HUES64 (cell line): ENCODE data around the gene FGFR2.
"Not testable (repeated sequence)": the region's sequence is repeated elsewhere in the genome, so short reads cannot be mapped to it uniquely, and the experiment has no call there.

Experiments used
- H3K27ac ChIP-seq: 2 replicates; pipeline ENCODE4 v1.7.0; 2013; ENCODE audit warnings: low read depth, low read length, inconsistent platforms
- H3K27me3 ChIP-seq: 2 replicates; pipeline ENCODE4 v1.6.1; 2013; ENCODE audit warnings: mild to moderate bottlenecking, low read length; ENCODE audit not compliant: insufficient read depth
- H3K36me3 ChIP-seq: 2 replicates; pipeline ENCODE4 v1.6.1; 2013; ENCODE audit warnings: mild to moderate bottlenecking, low read length; ENCODE audit not compliant: insufficient read depth
- H3K4me1 ChIP-seq: 2 replicates; pipeline ENCODE4 v1.6.1; 2013; ENCODE audit warnings: mild to moderate bottlenecking, low read length, moderate library complexity; ENCODE audit not compliant: insufficient read depth
- H3K4me3 ChIP-seq: 2 replicates; pipeline ENCODE4 v1.5.1; 2013; ENCODE audit warnings: mild to moderate bottlenecking, low read length, moderate library complexity
- H3K9ac ChIP-seq: 2 replicates; pipeline ENCODE4 v1.6.1; 2013; ENCODE audit warnings: mild to moderate bottlenecking, low read depth, low read length
- H3K9me3 ChIP-seq: 2 replicates; pipeline ENCODE4 v1.6.1; 2013; ENCODE audit warnings: low read depth, low read length; ENCODE audit not compliant: insufficient read depth
- WGBS: fragments of 150-250, 120-280 bp; methylation state at CpG from one replicate; pipeline ENCODE4 v1.1.7; 2013; ENCODE audit warnings: missing lambda C conversion rate; 5-methylcytosine and 5-hydroxymethylcytosine counted together

FGFR2 gene

DNA sequence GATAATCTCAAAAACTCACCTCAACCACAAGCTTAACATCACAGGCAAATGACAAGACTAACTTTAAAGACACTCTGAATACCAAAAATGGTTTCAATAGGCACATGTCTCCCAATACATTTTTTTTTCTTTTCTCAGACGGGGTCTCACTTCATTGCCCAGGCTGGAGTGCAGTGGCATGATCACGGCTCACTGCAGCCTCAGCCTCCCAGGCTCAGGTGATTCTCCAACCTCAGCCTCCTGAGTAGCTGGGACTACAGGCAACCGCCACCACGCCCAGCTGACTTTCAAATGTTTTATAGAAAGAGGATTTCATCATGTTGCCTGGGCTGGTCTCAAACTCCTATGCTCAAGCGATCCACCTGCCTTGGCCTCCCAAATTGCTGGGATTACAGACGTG is 77.7 kb downstream of the FGFR2 start:
- H3K27me3 ChIP-seq, H3K4me3 ChIP-seq, H3K9me3 ChIP-seq, H3K27ac ChIP-seq, H3K9ac ChIP-seq, H3K4me1 ChIP-seq: not testable (repeated sequence)
- H3K36me3 ChIP-seq, result peaks cover 92% of the 10 kb centered on the region
- WGBS, result 94% methylated on average over 6 of the region's 6 CpGs

DNA sequence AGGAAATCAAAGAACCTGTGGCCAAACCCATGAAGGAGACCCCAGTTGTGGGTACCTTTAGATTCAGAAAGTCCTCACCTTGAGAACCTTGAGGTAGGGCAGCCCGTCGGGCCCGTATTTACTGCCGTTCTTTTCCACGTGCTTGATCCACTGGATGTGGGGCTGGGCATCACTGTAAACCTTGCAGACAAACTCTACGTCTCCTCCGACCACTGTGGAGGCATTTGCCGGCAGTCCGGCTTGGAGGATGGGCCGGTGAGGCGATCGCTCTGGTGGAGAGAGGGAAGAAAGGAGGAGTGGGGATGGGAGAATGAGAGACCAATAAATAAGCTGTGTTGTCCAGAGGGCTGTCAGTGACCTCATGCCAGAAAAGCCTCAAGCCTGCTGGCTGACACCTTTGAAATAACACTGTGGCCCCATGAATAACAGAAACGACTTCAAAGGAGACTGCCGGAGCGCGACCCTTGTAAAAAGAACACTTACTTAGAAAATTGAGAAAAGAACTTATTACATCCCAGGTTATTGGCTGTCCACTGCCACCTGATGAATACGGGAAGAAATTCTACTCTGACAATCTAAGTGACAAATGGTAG is 78.2 kb downstream of the FGFR2 start:
- peaks cover 92% of the 10 kb centered on the region for H3K36me3 ChIP-seq
- H3K4me1 ChIP-seq, result peaks cover 3% of the 10 kb centered on the region; the same call in 1 of the 2 replicates
- H3K9ac ChIP-seq, result no peak overlapping the region
- H3K27ac ChIP-seq, result no peak overlapping the region
- H3K9me3 ChIP-seq, result no peaks in the 10 kb centered on the region
- 89% methylated on average over 16 of the region's 17 CpGs for WGBS
- no peak overlapping the region for H3K4me3 ChIP-seq
- no peaks in the 10 kb centered on the region for H3K27me3 ChIP-seq

DNA sequence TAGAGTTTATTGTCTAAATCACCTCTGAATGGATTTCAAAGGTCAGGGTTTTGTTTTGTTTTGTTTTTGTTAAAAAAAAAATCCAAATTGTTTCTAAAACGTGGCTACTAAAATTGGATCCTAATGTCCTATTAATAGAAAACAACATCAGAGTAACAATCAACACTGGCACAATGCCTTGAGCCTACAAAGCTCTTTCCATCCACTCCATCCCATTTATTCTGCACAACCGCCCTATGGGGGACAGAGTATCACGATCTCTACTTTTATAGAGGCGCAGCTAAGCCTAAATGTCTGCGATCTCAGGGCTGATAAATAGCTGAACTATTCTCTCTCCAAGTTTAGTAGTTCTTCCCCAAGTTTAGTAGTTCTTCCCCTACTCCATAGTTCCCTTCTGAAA is 78.8 kb downstream of the FGFR2 start:
- H3K4me3 ChIP-seq, result no peak overlapping the region
- 76% methylated on average over 5 of the region's 5 CpGs for WGBS
- H3K9ac ChIP-seq, result no peak overlapping the region
- no peaks in the 10 kb centered on the region for H3K9me3 ChIP-seq
- H3K4me1 ChIP-seq, result peaks cover 5% of the 10 kb centered on the region; the same call in 1 of the 2 replicates
- H3K36me3 ChIP-seq, result peaks cover 92% of the 10 kb centered on the region
- H3K27ac ChIP-seq, result no peak overlapping the region
- H3K27me3 ChIP-seq, result no peaks in the 10 kb centered on the region

DNA sequence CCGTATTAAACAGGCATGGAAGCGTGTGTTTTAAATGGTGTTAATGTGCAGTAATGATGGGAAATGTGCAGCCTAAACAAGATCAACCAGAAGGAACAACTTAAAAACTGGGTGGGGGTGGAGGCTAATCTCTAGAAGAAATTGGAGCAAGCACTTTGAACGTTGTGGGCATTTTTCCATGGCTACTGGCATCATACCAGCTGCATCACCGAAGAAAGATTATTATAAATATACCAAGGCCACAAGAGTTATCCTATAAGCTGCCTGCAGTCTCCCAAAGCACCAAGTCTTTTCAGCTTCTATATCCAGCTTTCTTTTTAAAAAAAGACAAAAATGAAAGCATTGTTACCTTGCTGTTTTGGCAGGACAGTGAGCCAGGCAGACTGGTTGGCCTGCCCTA is 79.9 kb downstream of the FGFR2 start:
- Histone ChIP-seq H3K27ac (no peak overlapping the region), H3K9me3 (no peaks in the 10 kb centered on the region), H3K36me3 (peaks cover 92% of the 10 kb centered on the region), H3K9ac (no peak overlapping the region), H3K4me3 (no peak overlapping the region), H3K27me3 (no peaks in the 10 kb centered on the region), H3K4me1 (peaks cover 8% of the 10 kb centered on the region; the same call in 1 of the 2 replicates)
- 94% methylated on average over 4 of the region's 4 CpGs for WGBS

DNA sequence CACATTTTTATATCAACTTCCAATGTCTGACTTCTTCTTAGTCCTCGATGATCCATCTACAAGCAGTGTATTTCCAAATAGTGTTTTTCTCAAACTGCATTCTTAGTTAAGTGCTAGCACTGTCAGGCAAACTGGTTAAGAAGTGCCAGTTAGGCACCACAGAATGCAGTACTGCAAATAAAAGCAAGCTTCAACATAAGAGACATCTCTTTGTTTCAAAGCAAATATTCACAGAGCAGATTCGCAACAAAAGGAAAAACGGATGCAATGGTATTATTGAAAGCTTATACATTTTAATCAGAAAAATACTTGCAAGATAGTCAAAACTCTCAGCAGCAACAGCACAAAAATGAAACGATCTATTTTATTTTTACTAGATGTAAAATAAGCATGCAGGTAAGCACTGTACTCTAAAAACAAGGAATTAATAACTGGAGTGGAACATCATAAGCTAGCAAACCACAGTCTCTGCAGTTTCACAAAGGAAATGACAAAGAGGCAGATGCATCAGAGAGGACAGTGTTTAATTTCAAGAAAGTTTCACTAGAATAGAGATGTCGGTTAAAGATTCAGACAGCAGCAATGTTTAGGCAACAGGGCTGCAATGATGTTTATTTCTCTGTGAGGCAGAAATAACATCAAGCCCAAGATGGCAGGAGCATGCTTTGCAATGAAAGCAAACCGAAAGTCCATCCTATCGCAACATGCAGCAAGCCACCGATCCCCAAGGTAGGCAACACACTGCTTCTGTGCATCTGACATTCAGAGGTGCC is 82.0 kb downstream of the FGFR2 start:
- H3K4me1 ChIP-seq, result peaks cover 8% of the 10 kb centered on the region
- no peak overlapping the region for H3K4me3 ChIP-seq
- H3K27me3 ChIP-seq, result no peaks in the 10 kb centered on the region
- peaks cover 94% of the 10 kb centered on the region for H3K36me3 ChIP-seq
- no peak overlapping the region for H3K27ac ChIP-seq
- no peak overlapping the region for H3K9ac ChIP-seq
- no peaks in the 10 kb centered on the region for H3K9me3 ChIP-seq
- 80% methylated on average over 7 of the region's 8 CpGs for WGBS

DNA sequence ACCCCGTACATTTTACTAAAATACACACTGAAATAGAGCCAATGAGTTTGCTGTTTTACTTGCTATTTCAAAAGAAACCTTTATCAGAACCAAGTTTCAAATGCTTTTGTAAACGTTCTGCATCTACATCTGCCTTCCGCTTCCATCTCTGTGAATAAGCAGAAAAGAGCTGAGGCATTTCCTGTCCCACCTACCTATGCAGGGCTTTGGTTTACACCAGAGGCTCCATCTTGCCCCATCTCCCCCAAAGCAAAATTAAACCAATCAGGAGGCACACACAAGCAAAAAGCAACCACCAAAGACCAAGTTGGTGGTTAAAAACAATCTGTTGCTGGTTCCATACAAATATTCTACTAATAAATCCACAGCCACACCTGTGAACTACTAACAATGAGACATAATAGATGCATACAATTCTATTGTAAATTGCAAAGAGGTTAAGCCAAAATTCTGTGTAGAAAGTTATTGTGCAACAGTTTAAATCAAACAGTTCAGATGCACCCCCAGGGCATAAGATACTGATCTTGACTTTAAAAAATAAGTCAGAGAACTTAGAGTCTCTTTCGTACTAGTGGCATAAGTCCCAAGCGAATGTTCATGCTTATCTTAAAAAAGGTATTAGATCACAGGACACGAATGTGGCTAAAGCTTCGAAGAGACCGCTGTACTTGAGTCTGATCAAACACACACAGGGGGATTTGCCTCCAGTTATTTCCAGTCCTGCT is 83.9 kb downstream of the FGFR2 start:
- Histone ChIP-seq H3K27ac (no peak overlapping the region), H3K27me3 (no peaks in the 10 kb centered on the region), H3K9ac (no peak overlapping the region), H3K36me3 (peaks cover 87% of the 10 kb centered on the region), H3K4me1 (peaks cover 16% of the 10 kb centered on the region), H3K4me3 (no peak overlapping the region), H3K9me3 (no peaks in the 10 kb centered on the region)
- 91% methylated on average over 8 of the region's 8 CpGs for WGBS

DNA sequence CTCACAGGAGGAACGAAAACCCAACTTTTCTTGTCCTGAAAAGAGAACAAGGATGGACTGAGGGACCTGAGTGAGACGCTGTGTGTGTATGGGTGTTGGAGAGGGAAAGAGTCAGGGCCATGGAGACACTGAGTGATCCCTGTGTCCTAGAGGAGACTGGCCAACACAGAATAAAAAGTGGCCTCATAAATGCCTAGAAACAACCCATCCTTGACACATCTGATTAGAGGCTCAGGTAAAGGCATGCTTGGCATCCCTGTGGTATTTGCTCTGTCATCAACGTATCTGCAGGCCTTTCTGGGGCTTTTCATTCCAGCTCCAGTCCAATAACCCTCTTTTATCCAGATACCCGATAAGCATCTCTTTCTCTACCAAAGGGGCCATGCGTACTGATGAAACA is 86.3 kb downstream of the FGFR2 start:
- no peak overlapping the region; the same call in 1 of the 2 replicates for H3K27ac ChIP-seq
- H3K9ac ChIP-seq, result no peak overlapping the region
- no peaks in the 10 kb centered on the region for H3K27me3 ChIP-seq
- H3K36me3 ChIP-seq, result peaks cover 84% of the 10 kb centered on the region
- WGBS, result 89% methylated on average over 5 of the region's 5 CpGs
- H3K4me1 ChIP-seq, result peaks cover 13% of the 10 kb centered on the region
- no peak overlapping the region for H3K4me3 ChIP-seq
- no peaks in the 10 kb centered on the region for H3K9me3 ChIP-seq

DNA sequence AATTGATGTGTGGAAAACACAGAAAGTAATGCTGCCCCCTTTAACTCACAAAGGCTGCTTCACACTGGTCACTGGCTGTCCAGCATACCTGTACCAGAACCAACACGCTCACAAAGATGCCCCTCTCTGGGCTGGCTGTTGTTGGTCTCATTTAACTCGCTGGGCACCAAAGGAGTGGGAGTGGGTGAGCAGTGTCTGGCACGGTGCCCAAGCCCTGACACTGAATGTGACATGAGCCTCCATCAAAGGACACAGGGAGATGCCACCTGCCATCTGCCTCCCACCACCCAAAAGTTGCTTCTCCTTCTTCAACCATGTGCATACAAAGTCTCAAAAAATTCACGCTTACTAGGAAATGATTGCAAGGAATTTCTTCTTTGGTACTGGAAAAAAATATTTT is 86.8 kb downstream of the FGFR2 start:
- peaks cover 13% of the 10 kb centered on the region; the same call in 1 of the 2 replicates for H3K4me1 ChIP-seq
- 98% methylated on average over 4 of the region's 4 CpGs for WGBS

DNA sequence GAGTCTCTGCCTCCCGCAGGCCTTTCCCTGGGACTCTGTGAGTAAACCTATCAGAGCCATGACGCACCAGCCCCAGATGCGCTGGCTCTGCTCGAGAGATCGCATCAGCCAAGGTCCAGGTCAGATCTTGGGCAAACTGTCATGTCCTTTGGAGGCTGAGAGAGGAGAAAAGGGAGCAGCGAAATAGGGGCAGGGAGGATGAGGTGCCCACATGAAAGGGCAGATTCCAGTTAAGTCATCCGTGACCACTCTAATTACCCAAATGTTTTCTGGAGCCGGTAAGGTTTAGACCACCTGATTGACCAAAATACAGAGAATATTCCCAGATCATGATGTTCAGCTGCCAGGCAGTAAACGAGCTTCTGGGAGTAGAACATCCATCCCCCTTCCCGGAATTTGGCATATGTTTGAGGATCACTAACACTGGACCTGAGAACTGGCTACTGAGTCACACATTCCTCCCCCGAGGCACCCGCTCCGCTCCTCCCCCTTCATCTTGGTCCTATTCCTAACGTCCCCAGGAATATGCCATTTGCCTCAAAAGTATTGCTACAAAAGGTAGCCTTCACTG is 88.0 kb downstream of the FGFR2 start:
- Histone ChIP-seq H3K36me3 (peaks cover 83% of the 10 kb centered on the region), H3K4me3 (no peak overlapping the region), H3K9me3 (no peaks in the 10 kb centered on the region), H3K27me3 (no peaks in the 10 kb centered on the region), H3K9ac (no peak overlapping the region), H3K27ac (no peak overlapping the region), H3K4me1 (peaks cover 13% of the 10 kb centered on the region; the same call in 1 of the 2 replicates)
- 85% methylated on average over 14 of the region's 14 CpGs for WGBS

More for the DNA sequence above, 86.8 kb downstream of the FGFR2 start:
- Histone ChIP-seq H3K4me3 (no peak overlapping the region), H3K9me3 (no peaks in the 10 kb centered on the region), H3K27ac (no peak overlapping the region), H3K27me3 (no peaks in the 10 kb centered on the region), H3K9ac (no peak overlapping the region), H3K36me3 (peaks cover 84% of the 10 kb centered on the region)

DNA sequence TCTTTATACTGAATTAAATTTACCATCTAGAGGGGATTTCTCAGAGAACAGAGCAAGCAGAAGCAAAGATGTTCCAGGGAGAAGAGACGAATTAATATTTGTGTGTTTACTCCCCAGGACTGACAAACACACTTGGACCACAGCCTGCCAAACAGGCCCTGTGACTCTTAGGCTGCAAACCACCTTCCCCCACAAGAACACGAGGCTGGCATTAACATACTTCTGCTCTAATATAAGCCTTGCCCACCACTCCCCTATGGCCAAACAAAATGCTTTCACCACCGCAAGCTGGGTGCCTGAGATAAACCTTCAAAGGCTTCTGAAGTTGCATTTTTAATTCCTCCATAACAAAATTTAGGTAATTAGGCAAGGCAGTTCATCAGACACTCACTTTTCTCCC is 88.4 kb downstream of the FGFR2 start:
- peaks cover 13% of the 10 kb centered on the region; the same call in 1 of the 2 replicates for H3K4me1 ChIP-seq
- H3K9me3 ChIP-seq, result no peaks in the 10 kb centered on the region
- peaks cover 82% of the 10 kb centered on the region for H3K36me3 ChIP-seq
- H3K4me3 ChIP-seq, result no peak overlapping the region
- H3K27me3 ChIP-seq, result no peaks in the 10 kb centered on the region
- H3K27ac ChIP-seq, result no peak overlapping the region
- 81% methylated on average over 3 of the region's 3 CpGs for WGBS
- H3K9ac ChIP-seq, result no peak overlapping the region

DNA sequence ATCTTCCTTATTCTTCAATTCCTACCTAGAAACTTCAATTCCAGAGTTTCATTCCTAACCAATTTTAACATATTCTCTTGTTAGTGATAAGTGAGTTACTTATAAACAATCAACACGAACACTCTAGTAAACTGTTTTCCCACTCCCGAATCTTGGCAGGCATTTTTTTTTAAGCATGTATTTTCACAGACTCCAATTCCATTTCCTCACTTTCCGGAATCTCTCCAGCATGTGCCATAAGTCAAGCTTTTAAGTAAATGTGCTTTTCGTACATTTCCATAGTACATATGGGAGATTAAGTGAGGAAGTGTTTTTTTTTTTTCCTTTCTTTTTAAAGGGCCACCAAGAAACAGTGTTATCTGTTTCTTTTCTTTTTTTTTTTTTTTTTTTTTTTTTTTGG is 89.1 kb downstream of the FGFR2 start:
- no peaks in the 10 kb centered on the region for H3K27me3 ChIP-seq
- no peak overlapping the region for H3K4me3 ChIP-seq
- H3K4me1 ChIP-seq, result peaks cover 8% of the 10 kb centered on the region; the same call in 1 of the 2 replicates
- H3K36me3 ChIP-seq, result peaks cover 82% of the 10 kb centered on the region
- 91% methylated on average over 3 of the region's 4 CpGs for WGBS
- H3K27ac ChIP-seq, result no peak overlapping the region
- H3K9me3 ChIP-seq, result no peaks in the 10 kb centered on the region
- H3K9ac ChIP-seq, result no peak overlapping the region
